Measurements from ENCODE around the gene CHST11. TPM values are rescaled to one million over a fixed set of nuclear protein-coding genes. Genes with fewer than 3 reads are reported as not detected.

The CHST11 gene
- polyA plus RNA-seq, 1 donor (not counting 4 experiments of a cell fraction or from before 2014, with no cell fraction given) = 11.9 TPM

GRCh38 chr12:104761091-104761490 is 304.3 kb downstream of the CHST11 start:
- Histone ChIP-seq H3K27me3 (ENCODE audit: control insufficient read depth, extremely low read depth, insufficient read depth, low read length) (no peaks in the 10 kb centered on the region), H3K79me2 (ENCODE audit: control insufficient read depth, insufficient read depth, low read length) (no peaks in the 10 kb centered on the region), H3K4me3 (ENCODE audit: control insufficient read depth in 2 of 3, extremely low read depth in 1 of 3, insufficient read depth in 2 of 3, low read depth in 1 of 3, low read length in 3 of 3) (no peak overlapping the region), H2AFZ (ENCODE audit: control insufficient read depth, low read length) (no peak overlapping the region), H3K4me1 (ENCODE audit: control insufficient read depth, extremely low read depth, insufficient read depth, low read length) (peaks cover 6% of the 10 kb centered on the region), H3K36me3 (ENCODE audit: control insufficient read depth in 2 of 2, extremely low read depth in 1 of 2, insufficient read depth in 2 of 2, low read length in 2 of 2) (peaks cover 0 to 5% of the 10 kb centered on the region in 2 experiments), H3K9me1 (ENCODE audit: control insufficient read depth, extremely low read depth, insufficient read depth, low read length) (no peaks in the 10 kb centered on the region), H3K9ac (ENCODE audit: control insufficient read depth, extremely low read depth, insufficient read depth, low read length) (no peak overlapping the region), H3K9me3 (ENCODE audit: control insufficient read depth, low read depth, low read length) (no peaks in the 10 kb centered on the region), H4K20me1 (ENCODE audit: control insufficient read depth, extremely low read depth, insufficient read depth, low read length) (no peaks in the 10 kb centered on the region), H3K27ac (ENCODE audit: control insufficient read depth, insufficient read depth, low read length) (no peak overlapping the region), H3K4me2 (ENCODE audit: control insufficient read depth, extremely low read depth, insufficient read depth, low read depth, low read length) (no peak overlapping the region)
- FAIRE-seq = no peak
- TF ChIP-seq CTCF (optimal IDR thresholded peaks at IDR 0.05 in 1 of 3, IDR thresholded peaks at IDR 0.05 in 1 of 3, conservative IDR thresholded peaks at IDR 0.05 in 1 of 3; ENCODE audit: extremely low read depth in 1 of 3, insufficient read depth in 2 of 3, low read length in 3 of 3) (no peak), EZH2 (IDR thresholded peaks at IDR 0.05; ENCODE audit: low read length) (no peak)
- no peak for DNase-seq (ENCODE audit: low read depth, low spot score)
- dilution Hi-C loops (cut with MboI; ENCODE audit: extremely low pct_ligation_motif_present, low sequenced_read_pairs) = no loop called here

GRCh38 chr12:104761611-104762010 is 304.9 kb downstream of the CHST11 start:
- DNase-seq (ENCODE audit: low read depth, low spot score) = no peak

More at GRCh38 chr12:104761611-104762010, 304.9 kb downstream of the CHST11 start:
- Histone ChIP-seq H3K4me1 (ENCODE audit: control insufficient read depth, extremely low read depth, insufficient read depth, low read length) (peaks cover 6% of the 10 kb centered on the region), H3K36me3 (ENCODE audit: control insufficient read depth in 2 of 2, extremely low read depth in 1 of 2, insufficient read depth in 2 of 2, low read length in 2 of 2) (peaks cover 0 to 5% of the 10 kb centered on the region in 2 experiments), H3K9ac (ENCODE audit: control insufficient read depth, extremely low read depth, insufficient read depth, low read length) (no peak overlapping the region), H3K79me2 (ENCODE audit: control insufficient read depth, insufficient read depth, low read length) (no peaks in the 10 kb centered on the region), H3K27me3 (ENCODE audit: control insufficient read depth, extremely low read depth, insufficient read depth, low read length) (no peaks in the 10 kb centered on the region), H3K4me3 (ENCODE audit: control insufficient read depth in 2 of 3, extremely low read depth in 1 of 3, insufficient read depth in 2 of 3, low read depth in 1 of 3, low read length in 3 of 3) (no peak overlapping the region), H3K4me2 (ENCODE audit: control insufficient read depth, extremely low read depth, insufficient read depth, low read depth, low read length) (no peak overlapping the region), H4K20me1 (ENCODE audit: control insufficient read depth, extremely low read depth, insufficient read depth, low read length) (no peaks in the 10 kb centered on the region), H2AFZ (ENCODE audit: control insufficient read depth, low read length) (no peak overlapping the region), H3K9me3 (ENCODE audit: control insufficient read depth, low read depth, low read length) (no peaks in the 10 kb centered on the region), H3K27ac (ENCODE audit: control insufficient read depth, insufficient read depth, low read length) (no peak overlapping the region), H3K9me1 (ENCODE audit: control insufficient read depth, extremely low read depth, insufficient read depth, low read length) (no peaks in the 10 kb centered on the region)
- no peak for FAIRE-seq
- TF ChIP-seq EZH2 (IDR thresholded peaks at IDR 0.05; ENCODE audit: low read length) (no peak), CTCF (optimal IDR thresholded peaks at IDR 0.05 in 1 of 3, IDR thresholded peaks at IDR 0.05 in 1 of 3, conservative IDR thresholded peaks at IDR 0.05 in 1 of 3; ENCODE audit: extremely low read depth in 1 of 3, insufficient read depth in 2 of 3, low read length in 3 of 3) (no peak)
- dilution Hi-C loops (cut with MboI; ENCODE audit: extremely low pct_ligation_motif_present, low sequenced_read_pairs) = no loop called here
